Islet precursor cell (in vitro differentiated cells): Measurements from ENCODE around the gene ASF1A.
A peak's percentile ranks its signal among the peaks of the same experiment; 100 is the strongest.

Source experiments
- DNase-seq: peaks from one replicate; pipeline ENCODE4 v3.0.0-alpha.2; 2018

ASF1A gene

DNA sequence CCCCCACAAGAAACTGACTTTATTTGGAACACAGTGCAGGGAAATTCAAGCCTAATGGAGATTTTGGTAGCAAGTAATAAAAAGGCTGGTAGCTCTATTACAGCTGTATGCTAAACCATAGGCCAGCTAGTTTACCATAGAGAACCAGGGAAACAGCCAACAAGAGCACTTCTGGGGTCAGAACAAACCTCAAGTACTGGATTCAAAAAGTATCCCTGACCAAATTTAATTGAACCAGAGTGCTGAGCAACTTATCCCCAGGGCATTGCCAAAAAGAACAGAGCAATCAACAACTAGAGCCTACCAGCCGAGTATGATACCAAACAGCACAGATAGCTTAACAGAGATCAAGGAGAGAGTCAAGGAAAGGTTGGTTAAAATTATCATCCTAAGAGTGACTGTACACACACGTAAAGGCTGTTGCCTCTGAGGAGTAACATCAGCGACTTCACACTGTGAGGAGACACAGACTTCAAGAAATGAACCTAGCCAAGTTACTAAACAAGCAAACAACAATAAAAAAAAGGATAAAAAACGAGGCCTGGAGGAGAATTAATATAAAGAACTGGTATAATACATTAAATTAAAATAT lies 11.5 kb upstream of the ASF1A start:
- DNase-seq, result no peak

DNA sequence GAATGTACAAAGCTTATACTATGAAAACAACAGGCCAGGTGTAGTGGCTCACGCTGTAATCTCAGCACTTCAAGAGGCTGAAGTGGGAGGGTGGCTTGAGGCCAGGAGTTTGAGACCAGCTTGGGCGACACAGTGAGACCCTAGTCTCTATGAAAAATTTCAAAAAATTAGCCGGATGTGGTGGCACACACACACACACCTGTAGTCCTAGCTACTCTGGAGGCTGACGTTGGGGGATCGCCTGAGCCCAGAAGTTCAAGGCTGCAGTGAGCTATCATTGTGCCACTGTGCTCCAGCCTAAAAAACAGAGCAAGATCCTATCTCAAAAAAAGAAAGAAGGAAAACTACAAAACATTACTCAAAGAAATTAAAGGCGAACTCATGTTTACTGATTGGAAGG lies 7.3 kb upstream of the ASF1A start:
- DNase-seq, result no peak

DNA sequence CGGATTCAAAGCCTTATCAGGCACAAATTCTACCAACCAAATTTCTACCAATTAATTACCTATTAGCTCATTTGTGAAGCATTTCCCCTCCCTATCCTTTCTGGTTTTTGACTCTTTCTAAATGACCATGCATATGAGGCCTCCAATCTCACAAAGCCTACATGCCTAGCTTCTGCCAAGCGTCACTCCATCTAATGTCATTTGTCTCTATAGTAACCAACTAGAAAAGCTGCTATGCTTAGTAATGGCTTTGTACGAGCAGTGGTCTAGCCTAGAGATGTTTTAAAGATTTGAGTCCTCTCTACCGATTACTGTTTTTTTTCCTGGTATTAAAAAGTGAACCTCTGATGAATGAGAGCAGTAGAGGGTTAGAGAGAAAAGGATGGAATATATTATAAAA lies 4.8 kb upstream of the ASF1A start:
- no peak for DNase-seq

DNA sequence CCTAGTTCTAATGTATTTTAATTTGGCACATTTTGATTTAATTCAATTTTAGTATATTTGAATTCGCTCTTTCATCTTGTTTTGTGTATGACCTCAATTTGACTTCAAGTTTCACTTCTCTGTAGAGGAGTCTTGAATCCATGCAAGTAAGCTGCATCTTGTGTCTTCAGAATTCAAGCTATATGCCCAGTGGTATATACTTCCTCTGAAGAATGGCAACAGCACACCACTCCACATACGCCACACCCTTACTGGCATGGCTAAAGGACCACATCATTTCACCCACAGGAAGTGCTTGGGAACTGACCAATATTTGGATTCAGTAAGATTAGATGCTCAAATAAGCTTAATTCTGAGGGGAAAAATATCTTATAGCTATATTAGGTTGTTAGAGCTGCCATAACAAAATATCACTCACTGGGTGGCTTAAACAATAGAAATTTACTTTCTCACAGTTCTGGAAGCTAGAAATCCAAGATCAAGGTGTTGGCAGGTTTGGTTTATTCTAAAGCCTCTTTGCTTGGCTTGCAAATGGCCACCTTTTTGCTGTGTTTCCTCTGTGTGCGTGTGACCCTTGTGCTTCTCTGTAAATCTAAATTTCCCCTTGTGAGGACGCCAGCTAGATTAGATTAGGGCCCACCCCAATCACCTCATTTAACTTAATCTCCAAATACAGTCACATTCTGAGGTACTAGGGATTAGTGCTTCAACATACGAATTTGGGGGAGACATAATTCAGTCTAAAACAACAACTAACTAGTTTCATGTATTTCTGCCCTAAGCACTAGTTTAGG lies 2.8 kb upstream of the ASF1A start:
- no peak for DNase-seq

DNA sequence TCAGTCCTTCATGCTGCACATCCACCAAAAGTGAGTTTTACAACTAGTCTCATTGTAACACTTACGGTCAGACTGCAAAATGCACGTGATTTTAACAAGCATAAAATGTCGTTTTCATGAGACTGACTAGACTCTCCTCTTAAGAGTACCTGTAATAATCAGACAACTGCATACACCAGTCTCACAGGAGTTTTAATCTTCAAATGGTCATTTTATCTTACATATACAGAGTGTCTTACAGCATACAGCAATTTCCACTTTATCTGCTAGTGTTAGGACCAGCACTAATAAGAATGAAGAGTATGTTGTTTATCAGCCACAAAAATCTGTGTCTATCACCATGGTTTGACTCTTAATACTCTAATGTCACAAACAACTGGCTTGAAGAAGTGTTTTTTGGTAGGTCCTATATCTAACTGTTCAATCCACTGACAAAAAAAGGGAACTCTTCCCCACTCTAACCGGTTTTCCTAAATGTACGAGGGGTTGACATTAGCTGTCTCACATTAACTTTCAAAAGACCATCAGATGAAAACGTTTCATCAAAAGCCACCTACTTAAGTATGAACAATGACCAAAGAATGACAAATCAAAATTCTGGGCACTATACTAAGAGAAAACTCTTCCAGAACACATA lies 1.5 kb upstream of the ASF1A start:
- no peak for DNase-seq

DNA sequence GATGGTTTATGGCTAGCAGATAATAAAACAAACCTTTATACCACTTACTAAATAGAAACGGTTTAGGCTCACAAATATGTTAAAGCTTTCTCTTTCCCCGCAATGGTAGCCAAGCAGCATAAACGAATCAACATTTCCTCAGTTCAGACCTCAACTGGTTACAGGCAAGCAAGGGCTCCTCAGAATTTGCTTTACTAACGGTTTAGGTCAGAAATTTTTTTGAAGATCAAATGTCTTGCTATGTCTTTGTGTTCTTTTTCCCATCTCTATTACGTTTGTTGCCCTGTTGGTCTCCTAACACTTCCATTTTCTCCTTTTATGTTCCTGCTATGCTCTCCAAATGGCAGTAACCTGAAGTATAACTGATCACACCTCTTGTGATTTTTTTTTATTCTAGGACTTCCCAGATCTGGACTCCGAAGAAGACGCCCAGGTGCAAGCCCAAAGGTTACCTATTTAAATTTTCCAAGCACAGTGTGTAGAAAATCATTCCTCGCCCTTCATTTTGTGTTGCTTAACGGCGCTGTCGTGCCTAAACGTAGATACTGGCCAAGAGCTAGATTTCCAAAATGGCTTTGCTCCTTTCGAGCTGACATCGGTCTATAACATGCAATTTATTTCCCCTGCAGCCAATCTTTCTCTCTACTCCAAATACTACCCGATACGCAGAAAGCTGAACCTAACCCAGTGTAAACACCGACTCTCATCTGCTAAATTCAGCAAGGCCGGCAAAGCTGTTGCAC lies 717 bp upstream of the ASF1A start:
- peak; percentile 58 for DNase-seq

DNA sequence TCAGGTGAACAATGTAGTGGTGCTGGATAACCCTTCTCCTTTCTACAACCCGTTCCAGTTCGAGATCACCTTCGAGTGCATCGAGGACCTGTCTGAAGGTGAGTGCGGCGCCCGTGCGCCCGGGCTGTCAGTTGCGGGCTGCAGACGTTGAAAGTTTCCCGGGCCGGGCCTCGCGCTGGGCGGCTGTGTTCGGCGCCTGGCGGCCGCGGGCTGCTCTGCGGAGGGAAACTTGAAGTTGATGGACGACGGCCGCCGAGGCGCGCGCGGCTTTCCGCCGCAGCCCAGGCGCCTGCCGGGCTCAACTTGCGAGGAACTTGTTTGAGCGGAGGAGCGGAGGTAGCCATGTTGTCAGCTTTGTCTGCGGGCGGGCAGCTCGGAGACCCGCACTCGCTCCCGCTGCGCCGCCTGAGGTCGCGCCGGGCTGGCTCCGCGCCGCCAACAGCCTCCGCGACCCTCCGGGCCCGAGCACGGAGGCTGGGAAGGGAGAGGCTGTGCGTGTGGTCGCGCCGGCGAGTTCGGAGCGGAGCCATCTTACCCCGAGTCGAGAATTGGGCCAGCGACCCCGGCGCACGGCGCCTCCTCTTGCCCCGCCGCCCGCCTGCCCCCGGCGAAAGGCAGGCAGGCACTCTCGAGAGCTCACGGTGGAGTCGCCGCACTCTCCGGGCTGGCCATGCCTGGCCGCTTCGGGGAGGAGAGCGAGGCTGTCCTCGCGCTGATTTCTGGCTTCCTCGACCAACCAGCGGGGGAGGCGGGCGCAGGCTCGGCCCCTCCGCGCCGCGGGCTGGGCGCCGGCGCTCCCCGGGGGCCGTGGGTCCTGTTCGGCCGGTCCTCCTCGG lies 691 bp downstream of the ASF1A start:
- peak; percentile 73 for DNase-seq

DNA sequence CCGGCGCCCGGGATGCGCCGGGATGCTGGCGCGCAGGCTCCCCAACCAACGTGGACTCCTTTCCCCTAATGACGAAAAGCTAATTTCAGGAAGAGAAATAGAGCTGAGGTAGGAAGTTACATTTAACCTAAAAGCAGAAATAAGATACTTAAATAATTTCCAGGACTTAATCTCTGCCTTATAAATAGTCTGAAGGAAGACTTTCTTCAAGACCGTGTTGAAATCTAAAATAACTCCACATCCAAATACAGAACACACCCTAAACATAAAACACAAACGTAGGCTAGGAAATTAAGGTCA lies 1.3 kb downstream of the ASF1A start:
- DNase-seq, result no peak

DNA sequence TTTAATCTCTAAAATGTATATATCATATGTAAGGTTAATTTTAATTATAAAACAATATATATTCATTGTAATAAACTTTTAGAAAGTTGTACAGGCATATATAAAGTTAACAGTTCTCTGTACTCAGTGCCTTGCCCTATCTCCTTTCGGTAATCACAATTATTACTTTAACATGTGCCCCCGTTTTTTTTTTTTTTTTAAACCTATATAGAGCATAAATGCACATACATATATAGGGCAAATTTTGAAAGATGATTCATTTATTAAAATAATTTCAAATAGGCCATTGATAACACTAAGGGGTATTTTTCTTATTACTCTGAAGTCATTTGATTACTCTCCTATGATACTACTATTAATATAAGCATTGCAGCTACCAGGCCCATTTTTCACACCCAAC lies 1.9 kb downstream of the ASF1A start:
- DNase-seq, result no peak

DNA sequence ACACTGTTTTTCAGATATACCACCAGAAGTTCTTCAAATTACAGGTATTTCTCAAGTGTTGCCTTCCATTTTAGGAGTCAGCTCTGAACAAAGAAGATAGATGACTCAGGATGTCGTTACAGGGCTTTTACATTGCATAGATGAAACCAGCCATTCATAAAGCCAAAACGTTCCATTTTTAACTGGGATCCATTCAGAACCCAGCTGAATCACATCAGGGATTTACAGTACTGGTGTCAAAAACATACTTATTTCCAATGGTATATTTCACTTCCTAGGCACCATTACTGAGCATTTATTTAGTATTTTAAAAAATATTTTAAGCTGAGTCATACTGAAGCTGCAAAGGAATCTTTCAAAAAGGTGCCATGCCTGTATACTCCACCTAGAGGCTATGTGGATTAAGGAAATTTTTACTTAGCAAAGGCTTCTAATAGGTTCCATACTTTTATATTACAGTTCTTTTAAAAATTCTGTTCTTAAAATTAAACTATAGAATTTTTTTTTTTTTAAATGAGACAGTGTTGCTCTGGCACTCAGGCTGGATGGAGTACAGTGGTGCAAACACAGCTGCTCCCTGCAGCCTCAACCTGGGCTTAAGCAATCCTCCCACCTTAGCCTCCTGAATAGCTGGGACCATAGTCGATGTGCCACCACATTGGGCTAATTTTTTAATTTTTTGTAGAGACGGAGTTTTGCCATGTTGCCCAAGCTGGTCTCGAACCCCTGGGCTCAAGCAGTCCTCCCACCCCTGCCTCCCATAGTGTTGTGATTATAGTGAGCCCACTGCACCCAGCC lies 2.6 kb downstream of the ASF1A start:
- DNase-seq, result no peak

DNA sequence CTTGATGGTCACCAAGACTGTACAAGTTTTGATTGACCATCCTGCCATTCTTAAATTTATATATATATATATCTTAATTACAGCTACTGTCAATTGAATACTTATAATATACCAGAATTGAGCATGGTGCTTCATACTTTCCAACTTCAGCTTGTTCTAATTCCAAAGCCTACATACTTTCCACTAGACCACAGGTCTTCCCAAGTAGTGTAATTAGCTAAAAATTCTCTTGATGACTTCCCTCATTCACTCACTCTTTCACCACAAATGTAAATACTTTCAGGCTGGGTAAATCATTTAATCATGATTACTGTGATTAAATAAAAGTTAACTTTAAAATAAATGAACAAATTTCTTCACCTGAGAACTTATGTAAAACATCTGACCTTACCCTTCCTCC lies 3.4 kb downstream of the ASF1A start:
- DNase-seq, result no peak

DNA sequence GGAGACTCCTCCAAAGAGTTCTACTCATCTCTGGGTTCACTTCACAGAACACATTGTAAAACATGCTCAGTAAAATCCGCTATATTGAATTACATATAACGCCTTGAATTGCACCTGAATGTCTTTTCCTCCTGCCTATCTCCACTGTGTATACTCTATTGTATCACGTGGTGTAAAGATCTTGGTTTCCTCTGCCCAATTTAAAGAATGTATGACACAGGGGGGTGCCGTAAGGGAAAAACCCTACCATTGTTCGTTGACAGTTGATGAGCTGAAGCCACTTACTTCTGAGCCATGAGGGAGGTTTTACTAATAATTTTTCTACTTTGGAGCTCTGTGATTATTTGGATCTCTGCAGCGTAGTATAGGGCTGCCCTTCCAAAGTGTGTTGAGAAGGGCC lies 6.0 kb downstream of the ASF1A start:
- no peak for DNase-seq

DNA sequence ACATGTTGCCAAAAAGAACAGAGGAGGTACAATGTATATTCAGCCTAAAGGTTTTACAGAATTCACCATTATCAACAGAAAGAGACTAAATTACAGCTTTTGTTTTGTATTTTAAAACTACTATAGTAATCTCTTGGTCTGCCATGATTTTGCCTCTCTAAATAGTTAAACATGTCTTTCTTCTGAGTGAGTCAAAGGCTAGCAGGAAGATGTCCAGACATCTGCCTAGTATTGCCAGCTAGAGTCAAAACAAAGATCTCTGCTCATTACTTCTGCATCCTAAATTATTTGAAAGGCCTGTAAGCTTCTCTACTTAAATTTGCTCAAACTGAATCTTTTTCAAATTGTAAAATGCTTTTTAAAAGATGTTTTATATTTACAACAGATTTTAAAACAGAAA lies 8.8 kb downstream of the ASF1A start:
- no peak for DNase-seq

DNA sequence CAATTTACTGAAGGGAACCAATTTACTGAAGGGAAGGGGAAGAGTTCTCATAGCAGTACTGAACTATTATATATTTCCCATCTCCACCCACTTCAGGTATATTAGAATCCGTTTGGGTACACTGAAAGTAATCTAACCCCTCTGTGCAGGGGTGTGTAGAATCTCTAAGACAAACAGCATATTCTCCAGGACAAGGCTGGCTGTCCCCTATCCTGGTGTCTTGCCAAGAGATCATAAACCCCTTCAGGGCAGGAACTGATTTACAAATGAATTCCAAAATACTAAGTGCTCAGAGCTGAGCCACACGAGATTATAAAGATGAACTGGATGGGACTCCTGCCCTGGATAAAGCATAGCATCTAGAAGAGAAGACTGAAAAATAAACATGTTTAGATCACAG lies 9.2 kb downstream of the ASF1A start:
- DNase-seq, result no peak

DNA sequence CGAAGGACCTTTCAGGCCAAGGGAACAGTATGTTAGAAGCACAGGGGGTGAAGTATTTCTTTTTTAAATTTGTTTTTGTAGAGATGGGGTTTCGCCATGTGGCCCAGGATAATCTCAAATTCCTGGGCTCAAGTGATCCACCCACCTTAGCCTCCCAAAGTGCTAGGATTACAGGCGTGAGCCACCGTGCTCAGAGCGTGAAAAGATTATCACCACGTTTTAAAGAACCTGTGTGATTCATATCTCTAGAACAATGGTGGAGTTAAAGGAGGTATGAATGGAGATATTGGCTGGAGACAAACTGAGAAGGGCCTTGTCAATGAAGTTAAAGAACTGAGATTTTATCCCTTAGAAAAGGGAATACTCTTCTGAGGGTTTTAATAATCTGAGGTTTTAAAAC lies 9.7 kb downstream of the ASF1A start:
- DNase-seq, result no peak

DNA sequence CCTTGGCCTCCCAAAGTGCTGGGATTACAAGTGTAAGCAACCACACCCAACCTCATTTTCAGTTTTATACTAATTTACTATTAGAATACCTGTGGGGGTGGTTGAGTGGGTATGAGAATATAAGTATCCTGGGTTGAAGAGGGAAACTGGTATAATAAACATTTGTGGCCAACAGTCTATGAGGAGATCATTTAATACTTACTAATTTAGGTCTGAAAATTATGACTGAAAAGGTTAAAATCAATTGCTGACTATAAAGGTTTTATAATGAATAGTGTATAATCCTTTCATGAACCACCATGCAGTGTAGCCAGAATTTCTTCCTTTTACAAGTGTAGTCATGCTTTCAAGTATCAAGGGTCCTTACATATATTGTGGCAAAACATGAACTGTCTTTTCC lies 11.1 kb downstream of the ASF1A start:
- DNase-seq, result no peak

DNA sequence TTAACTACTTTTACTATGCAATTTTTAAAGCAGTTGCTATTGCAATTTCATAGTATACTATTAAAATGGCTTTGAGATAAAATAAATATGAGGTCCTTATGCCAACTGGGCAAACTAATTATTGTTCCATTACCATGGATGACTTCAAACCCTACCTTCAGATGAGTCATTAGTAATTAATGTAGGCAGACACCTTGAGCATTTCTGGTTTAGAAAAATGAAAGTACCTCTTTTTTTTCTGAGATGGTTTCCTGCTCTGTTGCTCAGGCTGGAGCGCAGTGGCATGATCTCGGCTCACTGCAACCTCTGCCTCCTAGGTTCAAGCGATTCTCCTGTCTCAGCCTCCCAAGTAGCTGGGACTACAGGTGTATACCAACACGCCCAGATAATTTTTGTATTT lies 11.9 kb downstream of the ASF1A start:
- no peak for DNase-seq

DNA sequence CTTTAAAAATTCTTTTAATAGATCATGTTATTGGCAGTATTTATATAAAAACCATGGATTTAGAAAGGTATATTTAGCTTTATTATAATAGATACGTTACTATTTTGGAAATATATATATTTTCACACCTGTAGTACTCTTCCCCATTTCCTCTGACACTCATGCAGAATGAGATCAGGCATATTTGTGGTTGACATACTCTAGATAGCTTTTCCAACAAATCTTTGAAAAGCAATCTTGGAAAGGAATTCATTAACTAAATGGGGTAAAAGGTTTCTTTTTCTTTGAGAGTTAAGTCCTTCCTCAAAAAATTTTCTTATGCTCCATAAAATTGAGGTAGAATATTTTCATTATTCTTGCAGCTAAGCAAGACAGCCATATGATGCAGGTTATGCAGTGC lies 14.5 kb downstream of the ASF1A start:
- no peak for DNase-seq

DNA sequence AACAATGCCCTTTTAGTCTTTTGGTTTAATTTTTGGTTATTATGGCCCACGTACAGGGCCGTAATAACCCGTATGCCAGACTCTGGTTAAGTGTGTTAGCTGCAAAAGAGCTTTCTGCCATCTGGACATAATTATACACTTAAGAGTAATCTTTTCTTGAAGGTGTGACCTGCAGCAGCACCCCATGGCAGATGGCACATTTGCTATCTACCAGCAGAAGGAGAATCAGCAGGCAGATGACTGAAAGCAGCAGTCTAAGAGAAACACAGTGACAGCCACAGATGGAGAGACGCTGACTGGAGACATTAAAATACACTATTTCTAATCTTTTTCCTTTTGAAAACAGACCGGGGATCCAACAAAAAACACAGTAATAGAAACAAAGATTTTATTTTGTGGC lies 18.7 kb downstream of the ASF1A start:
- no peak for DNase-seq

DNA sequence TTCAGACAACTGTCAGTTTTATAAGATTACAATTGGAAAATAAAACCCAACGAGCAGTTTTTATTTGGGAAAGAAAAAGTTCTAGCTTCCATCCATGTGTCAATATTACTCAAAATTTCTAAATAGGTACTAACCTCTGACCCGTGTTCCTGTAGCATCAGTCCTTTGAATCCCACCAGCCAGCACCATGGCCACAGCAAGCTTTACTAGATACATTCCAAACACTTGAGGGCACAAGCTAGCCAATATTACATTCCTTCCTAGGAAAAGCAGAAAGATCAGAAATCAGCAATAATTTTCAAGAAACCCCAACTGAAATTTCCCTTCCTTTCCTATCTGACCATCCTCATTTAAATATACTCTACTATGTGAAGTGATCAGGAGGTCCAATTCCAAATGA lies 19.2 kb downstream of the ASF1A start:
- no peak for DNase-seq

DNA sequence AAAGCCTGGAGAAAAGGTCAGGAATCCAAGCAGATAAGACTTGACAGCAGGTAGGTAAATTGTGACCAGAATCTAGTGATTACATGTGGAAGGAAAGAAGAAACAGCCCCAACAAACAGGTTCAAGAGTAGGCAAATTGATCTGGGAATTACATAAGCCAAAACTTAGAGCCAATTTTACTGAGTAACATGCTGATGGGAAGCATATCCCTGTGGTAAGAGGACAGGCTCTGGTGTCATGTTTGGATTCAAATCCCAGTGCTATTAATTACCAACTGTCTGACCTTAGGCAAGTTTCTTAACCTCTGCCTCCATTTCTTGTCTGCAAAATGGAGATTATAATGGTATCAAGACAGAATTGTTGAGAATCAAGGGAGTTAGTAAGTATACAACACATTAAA lies 20.6 kb downstream of the ASF1A start:
- DNase-seq, result no peak
